NCI-H748 treated with DMSO at 0.1 percent for 48 hours (cell line): Measurements from ENCODE around the gene CST9.
"Not testable (repeated sequence)": the region's sequence is repeated elsewhere in the genome, so short reads cannot be mapped to it uniquely, and the experiment has no call there.

ENCODE experiments used
- DNase-seq: peaks from one replicate; lab custom pipeline; 2025; lab: John Stamatoyannopoulos, UW

The CST9 gene

GRCh38 chr20:23586735-23587525 is 18.8 kb downstream of the CST9 start:
- DNase-seq: no peak

- DNase-seq: no peak
These were observed 19.6 kb downstream of the CST9 start for GRCh38 chr20:23585808-23586734.

GRCh38 chr20:23585449-23585807 is 20.3 kb downstream of the CST9 start:
- no peak for DNase-seq

GRCh38 chr20:23584434-23585199 is 21.1 kb downstream of the CST9 start:
- DNase-seq: no peak

GRCh38 chr20:23583526-23583925 is 22.2 kb downstream of the CST9 start:
- no peak for DNase-seq

GRCh38 chr20:23582293-23582692 is 23.4 kb downstream of the CST9 start:
- DNase-seq: no peak

GRCh38 chr20:23581833-23582232 is 23.9 kb downstream of the CST9 start:
- DNase-seq: not testable (repeated sequence)

- no peak for DNase-seq
These were observed 30.7 kb downstream of the CST9 start for GRCh38 chr20:23574977-23575376.

- DNase-seq: no peak
These were observed 35.4 kb downstream of the CST9 start for GRCh38 chr20:23570178-23570760.

- DNase-seq: no peak
These were observed 36.1 kb downstream of the CST9 start for GRCh38 chr20:23569570-23569969.

GRCh38 chr20:23568971-23569330 is 36.8 kb downstream of the CST9 start:
- DNase-seq: no peak

- DNase-seq: no peak
These were observed 37.3 kb downstream of the CST9 start, which contains the start of gene CST9L for GRCh38 chr20:23568320-23568970. Gene CST9L (minus strand): TSS chr20:23568484. CDS start chr20:23568450, 34 bp downstream.

- DNase-seq: no peak
These were observed 39.4 kb downstream of the CST9 start for GRCh38 chr20:23566199-23566932.

GRCh38 chr20:23565503-23566045 is 40.1 kb downstream of the CST9 start:
- DNase-seq: no peak

GRCh38 chr20:23564927-23565326 is 40.8 kb downstream of the CST9 start:
- DNase-seq: no peak

- no peak for DNase-seq
These were observed 42.9 kb downstream of the CST9 start for GRCh38 chr20:23562721-23563342.

- no peak for DNase-seq
These were observed 51.3 kb downstream of the CST9 start for GRCh38 chr20:23554401-23554800.
